ENCODE data around the gene POP7.
"Not testable (repeated sequence)": the region's sequence is repeated elsewhere in the genome, so short reads cannot be mapped to it uniquely, and the experiment has no call there.

POP7 gene

GRCh38 chr7:100688326-100688860, 17.5 kb upstream of the POP7 start:
- in situ Hi-C loops (cut with HindIII; ENCODE audit: low pct_unique_long_range_greater_than_20kb, low sequenced_read_pairs): no loop called here
- TF ChIP-seq JUND (IDR thresholded peaks at IDR 0.05; ENCODE audit: low read depth): no peak
- DNase-seq (ENCODE audit: low read depth in 1 of 2, low spot score in 1 of 2): no peak

GRCh38 chr7:100689230-100690135, 16.4 kb upstream of the POP7 start:
- in situ Hi-C loops (cut with HindIII; ENCODE audit: low pct_unique_long_range_greater_than_20kb, low sequenced_read_pairs): no loop called here

GRCh38 chr7:100691676-100692577, 14.0 kb upstream of the POP7 start:
- peak; percentile 70 to 82 for DNase-seq (ENCODE audit: low read depth in 1 of 2, low spot score in 1 of 2)
- TF ChIP-seq JUND (IDR thresholded peaks at IDR 0.05; ENCODE audit: low read depth): no peak
- in situ Hi-C loops (cut with HindIII; ENCODE audit: low pct_unique_long_range_greater_than_20kb, low sequenced_read_pairs): no loop called here

More at GRCh38 chr7:100689230-100690135, 16.4 kb upstream of the POP7 start:
- TF ChIP-seq JUND (IDR thresholded peaks at IDR 0.05; ENCODE audit: low read depth): no peak
- no peak for DNase-seq (ENCODE audit: low read depth in 1 of 2, low spot score in 1 of 2)

- no peak for TF ChIP-seq JUND (IDR thresholded peaks at IDR 0.05; ENCODE audit: low read depth)
- in situ Hi-C loops (cut with HindIII; ENCODE audit: low pct_unique_long_range_greater_than_20kb, low sequenced_read_pairs): no loop called here
- no peak for DNase-seq (ENCODE audit: low read depth in 1 of 2, low spot score in 1 of 2)
Measured at GRCh38 chr7:100692578-100692961, 13.4 kb upstream of the POP7 start.

GRCh38 chr7:100693312-100694097, 12.4 kb upstream of the POP7 start:
- in situ Hi-C loops (cut with HindIII; ENCODE audit: low pct_unique_long_range_greater_than_20kb, low sequenced_read_pairs): no loop called here
- DNase-seq (ENCODE audit: low read depth in 1 of 2, low spot score in 1 of 2): no peak
- no peak for TF ChIP-seq JUND (IDR thresholded peaks at IDR 0.05; ENCODE audit: low read depth)

GRCh38 chr7:100694098-100694745, 11.7 kb upstream of the POP7 start, which contains the start of gene GIGYF1:
Gene GIGYF1 (minus strand): TSS chr7:100694250. CDS start chr7:100688238, 6,012 bp downstream.
- TF ChIP-seq JUND (IDR thresholded peaks at IDR 0.05; ENCODE audit: low read depth): no peak
- in situ Hi-C loops (cut with HindIII; ENCODE audit: low pct_unique_long_range_greater_than_20kb, low sequenced_read_pairs): no loop called here
- DNase-seq (ENCODE audit: low read depth in 1 of 2, low spot score in 1 of 2): peak; percentile 61 to 81

GRCh38 chr7:100696123-100696521, 9.8 kb upstream of the POP7 start:
- no peak for TF ChIP-seq JUND (IDR thresholded peaks at IDR 0.05; ENCODE audit: low read depth)
- in situ Hi-C loops (cut with HindIII; ENCODE audit: low pct_unique_long_range_greater_than_20kb, low sequenced_read_pairs): no loop called here
- no peak for DNase-seq (ENCODE audit: low read depth in 1 of 2, low spot score in 1 of 2)

- TF ChIP-seq JUND (IDR thresholded peaks at IDR 0.05; ENCODE audit: low read depth): no peak
- in situ Hi-C loops (cut with HindIII; ENCODE audit: low pct_unique_long_range_greater_than_20kb, low sequenced_read_pairs): no loop called here
- no peak for DNase-seq (ENCODE audit: low read depth in 1 of 2, low spot score in 1 of 2)
Measured at GRCh38 chr7:100699018-100699417, 6.9 kb upstream of the POP7 start.

- in situ Hi-C loops (cut with HindIII; ENCODE audit: low pct_unique_long_range_greater_than_20kb, low sequenced_read_pairs); DNase-seq (ENCODE audit: low read depth in 1 of 2, low spot score in 1 of 2): not testable (repeated sequence)
Measured at GRCh38 chr7:100701089-100701488, 4.8 kb upstream of the POP7 start.

- DNase-seq (ENCODE audit: low read depth in 1 of 2, low spot score in 1 of 2): peak; percentile 49 to 60
- no peak for TF ChIP-seq JUND (IDR thresholded peaks at IDR 0.05; ENCODE audit: low read depth)
- in situ Hi-C loops (cut with HindIII; ENCODE audit: low pct_unique_long_range_greater_than_20kb, low sequenced_read_pairs): no loop called here
Measured at GRCh38 chr7:100705320-100705752, 585 bp upstream of the POP7 start.

GRCh38 chr7:100706672-100707311, 871 bp downstream of the POP7 start:
- TF ChIP-seq JUND (IDR thresholded peaks at IDR 0.05; ENCODE audit: low read depth): no peak
- DNase-seq (ENCODE audit: low read depth in 1 of 2, low spot score in 1 of 2): no peak
- in situ Hi-C loops (cut with HindIII; ENCODE audit: low pct_unique_long_range_greater_than_20kb, low sequenced_read_pairs): no loop called here

Data from T47D (cell line).